Myocyte (in vitro differentiated cells): ENCODE results near the gene BMP7. TPM values are rescaled to one million over a fixed set of nuclear protein-coding genes. Genes with fewer than 3 reads are reported as not detected.
"Not testable (repeated sequence)": the region's sequence is repeated elsewhere in the genome, so short reads cannot be mapped to it uniquely, and the experiment has no call there.

Source experiments
- DNase-seq: peaks from one replicate; pipeline ENCODE4 v3.0.0-alpha.2; 2012; ENCODE audit warnings: low read depth
- total RNA-seq: library from RNA; depleted of rRNA; stranded (reverse); fragments of >200 nt; gene quantifications from 2 replicates; pipeline ENCODE4 v1.2.3, GENCODE V29; 2014

The BMP7 gene
- total RNA-seq, 1 donor from 2014 or later, result not detected

DNA sequence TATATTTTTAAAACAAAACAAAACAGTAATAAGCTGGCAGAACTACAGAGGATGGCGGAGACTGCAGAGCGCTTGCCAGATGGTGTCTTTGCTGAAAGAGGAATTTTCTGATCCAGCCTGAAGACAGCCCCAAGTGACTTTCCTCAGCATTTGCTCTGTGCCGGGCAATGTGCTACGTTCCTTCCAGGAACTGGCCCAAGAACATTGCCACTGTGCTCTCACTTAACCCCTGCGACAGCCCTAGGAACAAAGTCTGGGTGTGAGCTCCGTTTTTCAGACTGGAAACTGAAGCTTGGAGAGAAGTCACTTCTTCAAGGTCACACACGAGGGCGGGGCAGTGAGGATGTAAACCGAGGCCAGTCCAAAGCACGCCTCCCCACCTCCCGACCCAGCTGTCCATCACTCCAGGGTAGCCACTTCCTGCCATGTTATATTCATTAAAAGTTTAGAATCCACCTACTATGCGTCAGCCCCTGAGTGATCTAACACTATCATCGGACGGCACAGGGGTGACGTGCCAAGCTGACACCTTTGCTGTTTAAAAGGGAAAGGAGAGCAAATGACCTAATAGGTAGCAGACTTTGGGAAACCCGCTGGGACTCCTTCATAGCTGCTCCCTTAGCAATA, 22.3 kb upstream of the BMP7 start:
- DNase-seq, result no peak

DNA sequence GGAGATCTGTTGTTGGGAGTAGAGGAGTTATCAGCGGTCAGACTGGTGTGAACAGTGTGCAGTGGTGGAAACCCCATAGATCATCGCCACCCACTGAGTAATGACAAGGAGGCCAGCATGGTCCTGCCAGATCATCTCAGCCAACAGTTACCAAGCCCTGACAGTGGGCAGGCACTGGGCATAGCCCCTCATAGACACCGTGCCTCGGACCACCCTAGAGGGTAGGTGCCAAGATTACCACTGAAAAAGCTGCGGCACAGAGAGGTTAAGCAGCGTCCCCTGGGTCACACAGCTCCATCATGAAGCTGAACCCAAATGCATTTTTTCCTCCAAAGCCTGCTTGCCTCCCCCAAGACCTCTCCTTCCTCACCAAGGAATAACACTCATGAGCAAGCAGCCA, 21.5 kb upstream of the BMP7 start:
- no peak for DNase-seq

- DNase-seq, result no peak
Observed at GRCh38 chr20:57287007-57287880, 20.8 kb upstream of the BMP7 start.

DNA sequence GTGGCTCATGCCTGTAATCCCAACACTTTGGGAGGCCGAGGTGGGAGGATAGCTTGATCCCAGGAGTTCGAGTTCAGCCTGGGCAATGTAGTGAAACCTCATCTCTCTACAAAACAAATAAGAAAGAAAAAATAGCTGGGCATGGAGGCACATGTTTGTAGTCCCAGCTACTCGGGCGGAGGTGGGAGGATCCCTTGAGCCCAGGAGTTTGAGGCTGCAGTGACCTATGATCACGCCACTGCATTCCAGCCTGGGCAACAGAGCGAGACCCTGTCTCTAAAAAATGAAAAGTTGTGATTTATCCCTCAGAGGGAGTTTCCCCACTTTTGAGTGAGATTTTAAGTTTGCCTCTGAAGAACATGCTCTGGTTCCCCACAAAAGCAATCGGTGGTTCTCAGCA, 17.4 kb upstream of the BMP7 start:
- no peak for DNase-seq

DNA sequence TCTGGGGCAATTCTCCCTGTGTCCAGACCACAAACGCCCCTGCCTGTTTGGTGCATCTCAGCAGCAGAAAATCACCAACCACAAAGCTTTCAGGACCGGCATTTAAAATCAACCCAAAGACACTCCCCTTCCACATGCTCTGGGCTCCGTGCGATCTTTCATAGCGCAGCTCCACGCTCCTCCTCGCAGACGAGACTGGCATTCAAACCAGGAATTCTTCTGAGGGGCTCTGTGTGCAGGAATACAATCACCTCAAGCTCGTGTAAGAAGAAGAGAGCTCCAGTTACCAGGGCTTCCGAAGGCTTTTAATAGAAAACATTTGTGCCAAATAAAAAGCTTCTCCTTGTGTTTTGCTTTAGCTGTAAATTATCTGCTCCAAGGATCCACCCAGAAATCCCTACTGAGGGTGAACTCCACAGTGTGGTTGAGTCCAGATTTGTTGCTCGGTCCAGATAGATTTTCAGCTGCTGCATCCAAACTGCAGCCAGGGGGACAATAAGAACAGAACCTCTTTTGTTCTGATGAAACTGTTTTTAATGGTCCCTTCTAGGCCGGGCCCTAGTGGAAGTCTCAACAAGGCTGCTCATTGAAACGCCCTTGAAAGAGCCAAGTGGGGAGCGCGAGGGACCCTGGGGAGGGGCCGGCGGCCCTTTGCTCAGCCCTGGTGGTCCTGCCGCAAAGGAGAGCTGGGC, 16.4 kb upstream of the BMP7 start:
- DNase-seq, result no peak

DNA sequence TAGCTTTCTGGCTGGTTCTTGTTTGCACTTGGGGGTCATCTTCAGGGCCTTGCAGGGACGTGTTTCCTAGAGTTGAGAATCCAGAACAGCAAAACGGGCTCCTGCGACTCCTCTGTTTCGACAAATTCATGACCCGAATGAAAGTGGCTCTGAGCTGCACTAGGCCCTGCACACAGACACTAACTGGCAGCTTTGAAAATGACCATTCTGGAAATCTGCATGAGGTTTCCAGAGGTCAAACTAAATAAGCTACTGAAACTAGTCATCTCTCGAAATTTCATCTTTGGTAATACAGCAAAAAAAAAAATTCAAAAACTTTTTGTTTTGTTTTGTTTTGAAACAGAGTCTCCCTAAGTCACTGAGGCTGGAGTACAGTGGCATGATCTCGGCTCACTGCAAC, 15.5 kb upstream of the BMP7 start:
- no peak for DNase-seq

- no peak for DNase-seq
Observed at GRCh38 chr20:57280221-57280620, 13.8 kb upstream of the BMP7 start.

DNA sequence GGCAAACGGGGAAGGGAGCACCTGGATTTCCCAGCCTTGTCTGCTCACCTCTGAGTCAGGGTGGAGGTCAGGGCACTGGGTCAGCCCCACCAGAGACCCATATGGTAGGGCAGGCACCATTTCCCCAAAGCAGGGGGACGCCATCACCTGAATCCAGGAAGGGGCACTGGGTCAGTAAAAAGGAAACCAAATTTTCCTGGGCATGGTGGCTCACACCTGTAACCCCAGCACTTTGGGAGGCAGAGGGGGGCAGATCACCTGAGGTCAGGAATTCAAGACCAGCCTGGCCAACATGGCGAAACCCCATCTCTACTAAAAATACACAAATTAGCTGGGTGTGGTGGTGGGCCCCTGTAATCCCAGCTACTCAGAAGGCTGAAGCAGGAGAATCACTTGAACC, 13.1 kb upstream of the BMP7 start:
- DNase-seq, result not testable (repeated sequence)

- no peak for DNase-seq
Observed at GRCh38 chr20:57278457-57278856, 12.0 kb upstream of the BMP7 start.

DNA sequence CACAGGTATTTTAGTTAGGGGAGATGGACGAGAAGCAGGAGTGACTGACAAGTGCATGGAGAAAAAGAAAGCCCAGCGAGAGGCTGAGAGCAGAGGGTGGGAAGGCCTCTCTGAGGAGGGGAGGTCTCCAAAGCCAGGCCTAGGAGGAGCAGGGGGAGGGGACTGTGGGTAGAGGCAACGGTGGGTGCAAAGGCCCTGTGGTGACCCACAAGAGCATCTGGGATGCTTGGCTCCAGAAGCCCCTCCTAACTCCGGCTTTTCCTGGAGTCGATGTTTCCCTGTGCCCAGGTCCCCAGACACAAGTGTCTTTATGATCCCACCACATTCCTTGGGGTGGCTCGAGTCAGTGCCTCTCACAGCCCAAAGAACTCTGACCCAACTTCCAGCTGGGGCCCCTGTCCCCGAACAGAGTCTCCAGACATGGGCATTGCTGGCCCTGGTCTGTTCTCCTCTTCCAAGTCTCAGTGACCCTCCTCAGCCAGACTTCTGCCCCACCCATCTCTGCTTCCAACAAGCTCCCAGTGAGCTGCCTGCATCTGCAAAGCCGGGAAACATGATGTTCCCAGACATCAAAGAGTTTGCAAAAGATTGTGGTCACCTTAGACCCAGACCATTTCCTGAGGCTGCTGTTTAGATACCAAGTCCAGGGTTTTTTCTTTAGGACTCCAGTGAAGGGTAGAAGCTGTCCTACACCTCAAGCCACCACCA, 11.1 kb upstream of the BMP7 start:
- no peak for DNase-seq

GRCh38 chr20:57276221-57276620, 9.8 kb upstream of the BMP7 start:
- DNase-seq, result no peak

- DNase-seq, result no peak
Observed at GRCh38 chr20:57275813-57276212, 9.4 kb upstream of the BMP7 start.

DNA sequence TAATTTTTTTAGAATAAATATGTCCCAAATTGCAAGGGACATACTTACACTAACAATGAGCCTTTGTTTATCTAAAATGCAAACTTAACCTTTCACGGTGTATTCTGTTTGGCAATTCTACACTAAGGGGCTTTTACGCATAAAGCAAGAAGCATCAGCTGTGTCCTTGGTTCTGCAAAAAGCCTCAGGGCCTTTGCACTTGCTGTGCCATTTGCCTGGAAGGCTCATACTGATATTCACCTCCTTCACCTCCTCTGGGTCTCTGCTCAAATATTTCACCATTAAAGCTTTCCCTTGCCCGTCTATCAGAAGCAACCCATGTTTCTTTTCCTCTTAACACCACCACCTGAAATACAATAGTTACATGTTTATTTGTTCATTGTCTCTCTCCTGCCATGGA, 8.9 kb upstream of the BMP7 start:
- no peak for DNase-seq

GRCh38 chr20:57274846-57275245, 8.4 kb upstream of the BMP7 start:
- no peak for DNase-seq

- DNase-seq, result no peak
Observed at GRCh38 chr20:57274299-57274698, 7.9 kb upstream of the BMP7 start.

DNA sequence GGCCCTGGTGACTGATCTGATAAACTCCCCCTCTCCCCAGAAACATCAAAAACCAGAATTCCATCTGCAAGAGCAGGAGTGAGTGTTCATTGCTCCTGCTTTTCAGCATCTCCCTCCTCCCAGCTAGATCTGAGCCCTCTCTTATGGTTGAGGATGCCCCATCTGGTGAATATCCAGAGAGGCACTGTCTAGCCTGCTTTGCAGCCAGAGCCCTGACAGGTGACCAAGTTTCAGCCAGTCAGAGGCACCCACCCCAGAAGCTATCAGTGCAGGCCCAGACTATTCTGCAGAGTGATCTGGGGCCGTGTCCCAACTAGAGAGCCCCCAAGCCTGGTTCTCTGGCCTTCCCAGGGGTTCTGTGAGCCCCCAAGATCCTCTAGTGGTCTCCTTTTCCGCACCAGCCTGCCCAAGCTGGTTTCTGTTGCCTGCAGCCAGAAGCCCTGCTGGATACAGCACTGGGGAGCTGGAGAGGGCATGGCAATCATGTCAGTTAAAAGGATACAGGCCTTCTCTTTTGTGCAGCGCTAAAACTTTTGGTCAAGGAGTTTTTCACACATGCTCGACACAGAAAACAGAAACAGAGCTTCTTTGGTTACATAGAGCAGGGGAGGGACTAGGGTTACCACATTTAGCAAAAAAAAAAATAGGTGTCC, 6.6 kb upstream of the BMP7 start:
- no peak for DNase-seq

GRCh38 chr20:57270204-57270984, 4.0 kb upstream of the BMP7 start:
- DNase-seq, result no peak

GRCh38 chr20:57269148-57269984, 2.9 kb upstream of the BMP7 start:
- no peak for DNase-seq

- DNase-seq, result no peak
Observed at GRCh38 chr20:57268399-57269076, 2.1 kb upstream of the BMP7 start.
